GM18873 (cell line): ENCODE data around the gene MYORG.

ENCODE experiments used
- ATAC-seq: cut with Tn5 transposase; IDR thresholded peaks from one replicate; pipeline ENCODE4 v1.9.1; 2021; ENCODE audit warnings: mild to moderate bottlenecking, moderate library complexity, moderate number of reproducible peaks; ENCODE audit not compliant: unreplicated experiment, low FRiP score

MYORG gene

GRCh38 chr9:34385561-34386230 lies 9.0 kb upstream of the MYORG start:
- no peak for ATAC-seq

GRCh38 chr9:34384368-34385165 lies 7.9 kb upstream of the MYORG start:
- ATAC-seq, result no peak

- ATAC-seq, result no peak
Measured at GRCh38 chr9:34383904-34384303, 7.2 kb upstream of the MYORG start.

- no peak for ATAC-seq
Measured at GRCh38 chr9:34382879-34383278, 6.2 kb upstream of the MYORG start.

GRCh38 chr9:34382054-34382453 lies 5.4 kb upstream of the MYORG start:
- no peak for ATAC-seq

GRCh38 chr9:34381323-34381722 lies 4.6 kb upstream of the MYORG start:
- no peak for ATAC-seq

- no peak for ATAC-seq
Measured at GRCh38 chr9:34380511-34381315, 4.0 kb upstream of the MYORG start.

GRCh38 chr9:34380034-34380510 lies 3.4 kb upstream of the MYORG start:
- ATAC-seq, result no peak

- ATAC-seq, result no peak
Measured at GRCh38 chr9:34379334-34380033, 2.8 kb upstream of the MYORG start.

- no peak for ATAC-seq
Measured at GRCh38 chr9:34378376-34379060, 1.8 kb upstream of the MYORG start.

GRCh38 chr9:34377404-34377746 lies 677 bp upstream of the MYORG start:
- no peak for ATAC-seq

- ATAC-seq, result no peak
Measured at GRCh38 chr9:34375901-34376595, 650 bp downstream of the MYORG start.

- ATAC-seq, result no peak
Measured at GRCh38 chr9:34374905-34375552, 1.7 kb downstream of the MYORG start.

- no peak for ATAC-seq
Measured at GRCh38 chr9:34374339-34374738, 2.4 kb downstream of the MYORG start.

GRCh38 chr9:34373749-34374148 lies 2.9 kb downstream of the MYORG start:
- ATAC-seq, result no peak

- ATAC-seq, result no peak
Measured at GRCh38 chr9:34372467-34373011, 4.2 kb downstream of the MYORG start.

- ATAC-seq, result no peak
Measured at GRCh38 chr9:34371886-34372466, 4.7 kb downstream of the MYORG start.
